Cardiac muscle cell (in vitro differentiated cells and primary cell): Measurements from ENCODE around the gene NTRK3. TPM values are rescaled to one million over a fixed set of nuclear protein-coding genes. Genes with fewer than 3 reads are reported as not detected.

Source experiments
- DNase-seq, 2 donors: peaks; one replicate each; pipeline versions ENCODE4 v3.0.0 to v3.0.0-alpha.2; 2010 to 2017; ENCODE audit warnings: low read depth in 1 of 2, low spot score in 1 of 2
- H3K27ac ChIP-seq: fragments of 200-600 bp; sonication (generic); 2 replicates; pipeline ENCODE4 v1.5.1; 2016
- H3K27me3 ChIP-seq: fragments of 200-600 bp; sonication (generic); 2 replicates; pipeline ENCODE4 v1.6.0; 2016; ENCODE audit warnings: control low read depth
- H3K36me3 ChIP-seq: fragments of 200-600 bp; sonication (generic); 2 replicates; pipeline ENCODE4 v1.5.1; 2016; ENCODE audit warnings: control low read depth
- H3K4me1 ChIP-seq: fragments of 200-600 bp; sonication (generic); 2 replicates; pipeline ENCODE4 v1.8.1; 2017; ENCODE audit warnings: low read depth, mild to moderate bottlenecking, mixed run types
- H3K4me3 ChIP-seq: fragments of 200-600 bp; sonication (generic); 2 replicates; pipeline ENCODE4 v1.5.1; 2016; ENCODE audit warnings: mild to moderate bottlenecking
- H3K9me3 ChIP-seq: fragments of 200-600 bp; sonication (generic); 2 replicates; pipeline ENCODE4 v1.5.1; 2017; ENCODE audit warnings: low read depth, mild to moderate bottlenecking, control low read depth
- polyA plus RNA-seq: library from polyadenylated mRNA; unstranded; fragments of >200 nt; fragmentation: Nextera tagmentation; extraction: Ambion mirVana; gene quantifications from 2 replicates; pipeline ENCODE4 v1.2.1, GENCODE V29; 2016
- total RNA-seq: library from RNA; depleted of rRNA; stranded (reverse); fragments of >200 nt; gene quantifications from 2 replicates; pipeline ENCODE4 v1.2.3, GENCODE V29; 2016
- TF ChIP-seq, protein P1 (sequence below): IDR thresholded peaks from 2 replicates; pipeline ENCODE4 v1.5.1; 2012; ENCODE audit warnings: low read depth, mild to moderate bottlenecking, low read length

Gene NTRK3
- total and polyA plus RNA-seq, 2 experiments from 2014 or later: 3.3 to 6.2 TPM

GRCh38 chr15:87829332-87830050 lies 427.0 kb downstream of the NTRK3 start:
- no peaks in the 10 kb centered on the region for H3K9me3 ChIP-seq
- no peak overlapping the region for H3K4me3 ChIP-seq
- H3K27me3 ChIP-seq: peaks cover 9% of the 10 kb centered on the region
- no peaks in the 10 kb centered on the region for H3K36me3 ChIP-seq
- peak in 1 of 2 donors; percentile 29 for DNase-seq
- no peak overlapping the region for H3K27ac ChIP-seq
- TF ChIP-seq, protein P1, sequence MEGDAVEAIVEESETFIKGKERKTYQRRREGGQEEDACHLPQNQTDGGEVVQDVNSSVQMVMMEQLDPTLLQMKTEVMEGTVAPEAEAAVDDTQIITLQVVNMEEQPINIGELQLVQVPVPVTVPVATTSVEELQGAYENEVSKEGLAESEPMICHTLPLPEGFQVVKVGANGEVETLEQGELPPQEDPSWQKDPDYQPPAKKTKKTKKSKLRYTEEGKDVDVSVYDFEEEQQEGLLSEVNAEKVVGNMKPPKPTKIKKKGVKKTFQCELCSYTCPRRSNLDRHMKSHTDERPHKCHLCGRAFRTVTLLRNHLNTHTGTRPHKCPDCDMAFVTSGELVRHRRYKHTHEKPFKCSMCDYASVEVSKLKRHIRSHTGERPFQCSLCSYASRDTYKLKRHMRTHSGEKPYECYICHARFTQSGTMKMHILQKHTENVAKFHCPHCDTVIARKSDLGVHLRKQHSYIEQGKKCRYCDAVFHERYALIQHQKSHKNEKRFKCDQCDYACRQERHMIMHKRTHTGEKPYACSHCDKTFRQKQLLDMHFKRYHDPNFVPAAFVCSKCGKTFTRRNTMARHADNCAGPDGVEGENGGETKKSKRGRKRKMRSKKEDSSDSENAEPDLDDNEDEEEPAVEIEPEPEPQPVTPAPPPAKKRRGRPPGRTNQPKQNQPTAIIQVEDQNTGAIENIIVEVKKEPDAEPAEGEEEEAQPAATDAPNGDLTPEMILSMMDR: no peak
- H3K4me1 ChIP-seq: no peaks in the 10 kb centered on the region

- Histone ChIP-seq H3K27me3 (peaks cover 15% of the 10 kb centered on the region), H3K4me1 (no peaks in the 10 kb centered on the region), H3K9me3 (no peaks in the 10 kb centered on the region), H3K36me3 (no peaks in the 10 kb centered on the region), H3K4me3 (no peak overlapping the region), H3K27ac (no peak overlapping the region)
- TF ChIP-seq, protein P1: no peak
- DNase-seq: no peak
Measured at GRCh38 chr15:87828608-87829007, 427.9 kb downstream of the NTRK3 start.

DNA sequence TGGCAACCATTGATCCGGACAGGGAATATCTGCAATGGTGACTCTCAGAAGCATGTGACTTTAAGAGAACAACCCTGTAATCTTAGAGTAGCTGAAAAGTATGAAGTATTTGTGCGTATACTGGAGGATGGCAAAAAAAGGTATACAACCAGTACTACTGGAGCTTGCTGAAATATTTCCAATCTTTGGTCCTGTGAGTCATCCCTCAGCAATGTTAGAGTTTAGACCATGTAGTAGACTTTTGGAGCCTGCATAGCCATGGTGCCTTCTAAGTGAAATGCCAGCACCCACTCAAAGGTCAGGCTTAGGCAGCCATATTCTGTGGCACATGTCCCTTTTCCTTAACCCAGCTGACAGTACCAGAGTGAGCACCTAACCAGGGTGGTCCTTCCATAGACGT lies 429.4 kb downstream of the NTRK3 start:
- Histone ChIP-seq H3K27me3 (peaks cover 21% of the 10 kb centered on the region), H3K9me3 (no peaks in the 10 kb centered on the region), H3K4me1 (no peaks in the 10 kb centered on the region), H3K4me3 (no peak overlapping the region), H3K36me3 (no peaks in the 10 kb centered on the region), H3K27ac (no peak overlapping the region)
- TF ChIP-seq, protein P1: no peak
- peak in 1 of 2 donors; percentile 34 for DNase-seq

GRCh38 chr15:87826119-87826747 lies 430.3 kb downstream of the NTRK3 start:
- peak in 1 of 2 donors; percentile 5 for DNase-seq
- Histone ChIP-seq H3K27ac (no peak overlapping the region), H3K27me3 (peaks cover 24% of the 10 kb centered on the region), H3K4me3 (no peak overlapping the region), H3K4me1 (no peaks in the 10 kb centered on the region), H3K9me3 (no peaks in the 10 kb centered on the region), H3K36me3 (no peaks in the 10 kb centered on the region)
- TF ChIP-seq, protein P1: no peak

GRCh38 chr15:87818756-87819155 lies 437.8 kb downstream of the NTRK3 start:
- no peak overlapping the region for H3K27ac ChIP-seq
- H3K27me3 ChIP-seq: peaks cover 24% of the 10 kb centered on the region
- no peak for DNase-seq
- no peaks in the 10 kb centered on the region for H3K36me3 ChIP-seq
- H3K9me3 ChIP-seq: no peaks in the 10 kb centered on the region
- H3K4me3 ChIP-seq: no peak overlapping the region
- H3K4me1 ChIP-seq: no peaks in the 10 kb centered on the region
- TF ChIP-seq, protein P1: no peak
